Endothelial cell of umbilical vein (primary cell): ENCODE results near the gene PDE8B.

ENCODE experiments used
- POLR2AphosphoS5 ChIP-seq: IDR thresholded peaks from 2 replicates; pipeline ENCODE4 v1.6.1; 2012; ENCODE audit warnings: low read depth, mild to moderate bottlenecking, control low read depth, low read length, moderate library complexity; ENCODE audit not compliant: insufficient read depth
- TF ChIP-seq, protein P1 (sequence below), 2 donors: IDR thresholded peaks; 1 replicate in 1 of 2; 2 replicates in 1 of 2; pipeline ENCODE4 v1.5.1; 2011; ENCODE audit warnings: low read length in 2 of 2, mild to moderate bottlenecking in 2 of 2, moderate library complexity in 2 of 2, control low read depth in 1 of 2, inconsistent platforms in 1 of 2, low read depth in 1 of 2; ENCODE audit not compliant: insufficient read depth in 1 of 2; ENCODE audit errors: extremely low read depth in 1 of 2

- TF ChIP-seq POLR2AphosphoS5, result no peak
- TF ChIP-seq, protein P1, sequence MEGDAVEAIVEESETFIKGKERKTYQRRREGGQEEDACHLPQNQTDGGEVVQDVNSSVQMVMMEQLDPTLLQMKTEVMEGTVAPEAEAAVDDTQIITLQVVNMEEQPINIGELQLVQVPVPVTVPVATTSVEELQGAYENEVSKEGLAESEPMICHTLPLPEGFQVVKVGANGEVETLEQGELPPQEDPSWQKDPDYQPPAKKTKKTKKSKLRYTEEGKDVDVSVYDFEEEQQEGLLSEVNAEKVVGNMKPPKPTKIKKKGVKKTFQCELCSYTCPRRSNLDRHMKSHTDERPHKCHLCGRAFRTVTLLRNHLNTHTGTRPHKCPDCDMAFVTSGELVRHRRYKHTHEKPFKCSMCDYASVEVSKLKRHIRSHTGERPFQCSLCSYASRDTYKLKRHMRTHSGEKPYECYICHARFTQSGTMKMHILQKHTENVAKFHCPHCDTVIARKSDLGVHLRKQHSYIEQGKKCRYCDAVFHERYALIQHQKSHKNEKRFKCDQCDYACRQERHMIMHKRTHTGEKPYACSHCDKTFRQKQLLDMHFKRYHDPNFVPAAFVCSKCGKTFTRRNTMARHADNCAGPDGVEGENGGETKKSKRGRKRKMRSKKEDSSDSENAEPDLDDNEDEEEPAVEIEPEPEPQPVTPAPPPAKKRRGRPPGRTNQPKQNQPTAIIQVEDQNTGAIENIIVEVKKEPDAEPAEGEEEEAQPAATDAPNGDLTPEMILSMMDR (IDR thresholded peaks at IDR 0.05; ENCODE audit: extremely low read depth in 1 of 2, insufficient read depth in 1 of 2, low read depth in 1 of 2, low read length in 2 of 2), result no peak
Measured at GRCh38 chr5:77224672-77225355, 14.3 kb downstream of the PDE8B start.
